Anterior cingulate cortex (tissue), 58 donors: ENCODE measurements around the gene ICAM1.

Source experiments
- DNase-seq, 58 donors: peaks; one replicate each; lab custom pipeline; 2025; lab: John Stamatoyannopoulos, UW

The ICAM1 gene

DNA sequence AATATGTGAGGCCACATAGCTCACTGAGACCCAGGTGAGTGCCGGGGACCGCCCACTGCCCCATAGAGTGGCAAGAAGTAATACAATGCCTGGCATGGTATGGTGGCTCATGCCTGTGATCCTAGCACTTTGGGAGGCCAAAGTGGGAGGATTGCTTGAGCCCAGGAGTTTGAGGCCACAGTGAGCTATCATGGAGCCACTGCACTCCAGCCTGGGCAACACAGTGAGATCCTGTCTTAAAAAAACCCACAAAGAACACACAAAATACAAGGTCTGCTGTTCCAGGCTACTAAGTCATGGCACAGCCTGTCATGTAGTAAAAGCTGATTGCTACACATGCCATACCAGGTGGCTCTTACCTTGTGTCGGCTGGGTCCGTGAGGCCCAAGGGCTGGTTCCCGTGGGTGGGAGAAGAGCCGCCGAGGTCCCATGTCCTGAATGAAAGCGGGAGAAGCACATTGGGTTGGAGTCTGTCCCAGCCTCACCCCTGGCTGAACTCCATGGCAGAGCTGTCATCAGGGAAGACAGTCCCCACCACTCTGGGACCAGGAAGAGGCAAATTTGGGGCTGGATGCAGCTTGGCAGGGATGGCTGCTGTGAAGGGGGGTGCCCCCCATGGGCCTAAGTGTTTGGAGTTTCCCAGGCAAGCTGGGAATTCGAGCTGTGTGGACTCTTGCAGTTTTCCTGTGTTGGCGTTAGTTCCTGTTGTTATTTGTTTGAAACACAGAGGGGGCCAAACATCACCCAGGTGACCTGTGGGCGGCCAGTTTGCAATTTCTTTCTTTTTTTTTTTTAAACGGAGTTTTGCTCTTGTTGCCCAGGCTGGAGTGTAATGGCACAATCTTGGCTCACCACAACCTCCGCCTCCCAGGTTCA, 48.1 kb downstream of the ICAM1 start:
- no peak for DNase-seq

DNA sequence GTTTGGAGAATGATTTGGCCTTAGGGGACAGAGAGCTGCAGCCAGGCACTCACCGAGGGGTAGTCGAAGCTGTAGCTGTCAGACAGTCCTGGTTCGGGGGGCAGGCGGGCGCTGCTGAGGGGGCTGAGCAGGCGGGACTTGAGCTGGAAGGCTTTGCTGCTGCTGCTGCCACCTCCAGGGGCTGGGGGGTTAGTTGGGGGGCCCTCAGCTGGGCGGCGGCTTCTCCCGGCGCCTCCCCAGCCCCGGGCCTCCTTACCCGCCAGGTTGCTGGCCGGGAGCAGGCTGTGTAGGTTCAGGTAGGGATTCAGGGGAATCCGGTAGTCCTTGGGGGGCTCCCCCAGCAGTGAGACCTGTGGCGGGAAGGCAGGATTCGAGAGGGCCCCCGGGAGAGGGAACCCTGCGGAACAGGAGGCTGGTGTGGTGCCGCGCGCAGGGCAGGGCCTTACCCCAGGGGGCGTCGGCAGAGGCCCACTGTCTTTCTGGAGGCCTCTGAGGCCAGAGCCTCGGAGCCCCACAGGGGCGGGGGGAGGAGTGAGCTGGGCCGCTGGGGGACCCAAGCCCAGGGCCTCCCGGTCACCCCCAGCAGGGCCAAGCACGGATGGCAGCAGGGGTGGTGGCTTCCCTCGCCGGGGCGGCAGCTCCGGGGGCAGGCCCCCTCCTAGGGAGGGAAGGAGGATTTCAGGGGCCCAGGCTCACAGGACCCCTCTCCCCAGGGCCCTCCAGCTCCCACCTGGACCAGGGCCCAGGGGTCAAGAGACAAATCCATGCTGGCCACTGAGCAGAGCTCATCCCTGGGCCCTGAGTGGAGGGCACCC, 49.9 kb downstream of the ICAM1 start:
- no peak for DNase-seq

DNA sequence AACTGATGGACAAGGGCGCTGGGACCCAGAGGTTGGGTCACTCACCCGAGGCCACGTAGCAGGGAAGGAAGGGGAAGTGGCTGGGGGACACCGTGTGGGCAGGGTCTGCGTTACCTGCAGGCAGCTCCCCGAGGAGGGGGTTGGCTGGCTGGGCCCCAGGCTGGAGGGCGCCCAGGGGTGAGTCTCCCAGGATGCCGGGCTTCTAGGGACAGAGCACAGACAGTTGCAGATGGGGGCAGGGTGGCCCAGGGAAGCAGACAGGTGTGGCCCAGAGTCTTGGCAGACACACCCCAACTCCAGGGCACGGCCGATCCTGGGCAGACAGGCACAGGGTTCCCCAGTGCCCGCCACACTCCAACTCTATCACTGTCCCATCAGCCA, 50.5 kb downstream of the ICAM1 start:
- no peak for DNase-seq

DNA sequence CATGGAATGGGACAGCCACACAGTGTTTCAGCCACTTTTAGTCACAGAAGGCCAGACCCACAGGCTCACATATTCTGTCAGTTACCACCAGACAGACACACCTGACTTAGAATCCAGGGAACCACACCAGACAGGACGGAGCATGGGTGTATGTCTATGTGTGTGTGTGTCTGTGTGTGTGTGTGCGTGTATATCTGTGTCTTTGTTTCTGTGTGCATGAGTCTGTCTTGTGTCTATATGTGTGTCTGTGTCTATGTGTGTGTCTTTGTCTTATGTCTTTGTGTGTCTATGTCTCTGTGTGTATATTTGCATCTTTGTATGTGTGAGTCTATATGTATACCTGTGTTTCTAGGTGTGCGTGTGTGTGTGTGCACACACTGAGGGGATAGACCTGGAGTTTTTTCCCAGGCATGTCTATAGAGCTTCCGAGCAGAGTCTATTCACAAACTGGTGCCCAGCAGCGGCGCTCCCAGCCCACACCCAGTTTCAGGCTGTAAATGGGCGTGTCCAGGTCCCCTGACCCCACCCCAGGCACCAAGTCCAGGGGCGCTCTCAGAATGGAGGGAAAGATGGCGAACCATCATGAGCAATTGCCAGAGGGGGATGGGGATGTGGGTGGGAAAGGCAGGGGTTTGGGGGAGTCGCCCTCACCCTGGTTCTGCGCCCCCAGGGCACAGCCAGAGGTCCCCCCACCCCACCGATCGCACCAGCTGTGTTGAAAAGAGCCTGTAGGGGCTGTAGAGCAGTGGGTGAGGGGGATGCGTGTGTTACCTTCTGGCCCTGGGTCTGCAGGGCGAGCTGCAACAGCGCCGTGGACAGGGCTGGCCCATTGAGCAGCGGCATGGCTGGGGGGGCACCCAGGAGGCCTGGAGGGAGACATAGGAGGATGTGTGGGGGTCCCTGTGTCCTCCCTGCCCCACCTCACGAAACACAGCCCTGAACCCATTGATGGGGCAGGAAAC, 51.2 kb downstream of the ICAM1 start:
- DNase-seq: no peak

DNA sequence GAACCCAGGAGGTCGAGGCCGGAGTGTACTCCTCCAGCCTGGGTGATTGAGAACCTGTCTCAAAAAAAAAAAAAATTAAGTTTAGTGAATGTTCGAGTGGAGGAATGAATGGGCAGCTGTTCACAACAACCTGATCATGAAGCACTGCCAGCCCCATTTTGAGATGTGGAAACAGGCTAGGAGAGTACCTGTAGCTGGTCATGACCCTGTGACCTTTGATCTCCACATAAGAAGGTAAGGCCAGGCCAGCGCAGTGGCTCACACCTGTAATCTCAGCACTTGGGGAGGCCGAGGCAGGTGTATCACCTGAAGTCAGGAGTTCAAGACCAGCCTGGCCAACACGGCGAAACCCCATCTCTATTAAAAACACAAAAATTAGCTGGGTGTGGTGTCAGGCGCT, 54.8 kb downstream of the ICAM1 start:
- no peak for DNase-seq

DNA sequence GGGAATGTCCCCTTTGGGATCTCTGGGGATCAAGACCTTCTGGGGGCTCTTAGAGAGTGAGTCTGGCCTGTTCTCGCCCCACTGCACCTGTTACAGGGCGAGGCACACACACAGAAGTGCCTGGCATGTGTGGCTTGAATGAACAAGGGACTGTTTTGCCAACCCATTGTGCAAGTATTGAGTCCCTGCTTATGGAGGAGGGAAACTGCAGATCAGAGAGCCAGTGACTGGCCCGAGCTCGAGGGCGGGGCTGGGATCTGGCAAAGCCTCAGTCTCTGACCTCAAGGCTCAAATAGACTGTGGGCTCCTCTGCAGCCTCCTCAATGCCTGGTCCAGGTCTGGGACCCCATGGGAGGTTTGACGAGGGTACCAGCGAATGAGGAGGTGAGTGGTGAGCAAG, 56.9 kb downstream of the ICAM1 start:
- no peak for DNase-seq

DNA sequence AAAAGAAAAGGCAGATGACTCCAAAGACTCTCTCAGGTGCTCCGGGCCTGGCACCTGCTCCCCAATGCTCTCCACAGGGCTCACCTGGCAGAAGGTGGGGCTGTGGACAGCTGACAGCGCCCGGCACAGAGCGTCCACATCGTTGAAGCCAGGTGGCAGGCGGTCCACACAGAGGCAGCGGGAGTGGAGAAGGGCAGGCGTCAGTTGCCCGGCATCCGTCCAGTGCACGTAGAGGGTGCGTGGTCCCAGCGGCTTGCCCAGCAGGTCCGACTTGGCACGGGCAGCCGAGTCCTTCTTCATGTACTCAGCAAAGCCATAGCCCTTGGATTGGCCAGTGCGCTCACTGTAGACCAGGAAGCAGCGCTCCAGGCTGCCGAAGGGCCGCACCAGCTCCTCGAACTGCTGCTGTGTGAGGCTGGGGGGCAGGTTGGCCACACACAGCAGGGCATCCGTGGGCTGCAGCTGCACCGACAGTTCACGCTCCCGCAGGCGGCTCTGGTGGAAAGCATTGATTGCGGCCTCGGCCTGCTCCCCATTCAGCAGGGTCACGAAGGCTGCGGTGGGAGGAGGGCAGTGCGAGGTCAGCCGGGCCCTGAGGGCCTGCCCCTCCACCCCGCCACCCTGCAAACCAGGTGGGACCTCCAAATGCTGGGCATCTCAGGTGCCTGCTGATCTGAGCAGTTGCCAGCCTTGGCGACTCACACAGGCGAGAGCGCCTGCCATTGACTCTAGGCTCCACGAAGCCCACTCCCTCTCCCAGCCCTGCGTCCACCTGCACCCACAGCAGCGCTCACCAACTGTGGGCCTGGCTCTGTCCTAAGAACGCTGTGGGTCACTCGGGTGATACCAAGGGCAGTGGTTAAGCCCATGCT, 57.9 kb downstream of the ICAM1 start:
- no peak for DNase-seq

DNA sequence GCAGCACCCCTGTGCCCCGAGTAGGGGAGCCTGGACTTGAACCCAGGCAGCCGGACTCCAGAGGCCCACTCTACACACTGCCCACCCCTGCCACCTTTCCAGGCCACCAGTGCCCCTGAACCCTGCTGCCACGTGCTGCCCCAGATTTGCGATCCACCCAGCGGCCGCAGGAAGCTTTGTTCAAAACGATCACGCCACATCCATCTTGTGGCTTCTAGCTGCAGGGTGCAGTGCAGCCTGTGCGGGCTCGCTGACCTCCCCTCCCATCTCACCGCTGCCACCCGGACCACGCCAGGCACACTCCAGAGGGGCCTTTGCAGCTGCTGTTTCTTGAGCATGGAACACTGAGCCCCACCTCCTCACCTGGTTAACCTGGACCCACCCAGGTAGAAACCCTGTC, 58.6 kb downstream of the ICAM1 start:
- DNase-seq: no peak

DNA sequence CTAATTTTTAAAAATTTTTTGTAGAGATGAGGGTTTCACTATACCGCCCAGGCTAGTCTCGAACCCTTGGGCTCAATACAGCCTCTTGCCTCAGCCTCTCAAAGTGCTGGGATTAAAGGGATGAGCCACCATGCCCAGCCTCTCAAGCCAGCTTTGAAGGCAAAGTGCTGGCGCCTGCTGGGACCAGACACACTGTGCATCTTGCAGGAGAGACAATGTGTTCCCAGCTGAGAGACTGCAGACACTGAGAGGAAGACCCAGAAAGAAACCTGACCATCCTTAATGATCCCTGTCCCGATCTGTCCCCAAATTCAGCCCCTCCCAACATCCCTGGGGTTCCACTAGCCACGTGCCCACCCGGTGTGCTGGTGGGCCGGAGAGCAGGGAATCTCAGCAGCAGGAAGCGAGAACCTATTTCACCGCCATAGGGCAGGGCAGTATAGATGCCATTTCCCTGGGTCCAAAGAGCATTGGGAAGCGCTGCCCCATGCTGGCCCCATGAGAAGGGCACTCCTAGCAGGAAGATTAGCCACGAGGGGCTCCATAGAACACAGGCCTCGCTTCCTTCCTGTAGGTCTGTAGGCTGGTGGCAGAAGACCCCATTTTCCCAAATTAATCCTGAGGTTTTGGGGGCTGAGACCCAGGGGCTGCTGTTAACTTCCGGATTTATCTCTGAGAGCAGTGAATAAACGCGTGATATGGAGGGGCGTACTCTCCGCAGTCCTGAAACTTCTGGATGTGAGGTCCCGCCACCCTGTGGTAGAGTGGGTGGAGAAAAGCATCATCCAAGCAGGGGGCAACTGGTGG, 61.4 kb downstream of the ICAM1 start:
- peak in 1 of 58 donors; percentile 5 for DNase-seq

DNA sequence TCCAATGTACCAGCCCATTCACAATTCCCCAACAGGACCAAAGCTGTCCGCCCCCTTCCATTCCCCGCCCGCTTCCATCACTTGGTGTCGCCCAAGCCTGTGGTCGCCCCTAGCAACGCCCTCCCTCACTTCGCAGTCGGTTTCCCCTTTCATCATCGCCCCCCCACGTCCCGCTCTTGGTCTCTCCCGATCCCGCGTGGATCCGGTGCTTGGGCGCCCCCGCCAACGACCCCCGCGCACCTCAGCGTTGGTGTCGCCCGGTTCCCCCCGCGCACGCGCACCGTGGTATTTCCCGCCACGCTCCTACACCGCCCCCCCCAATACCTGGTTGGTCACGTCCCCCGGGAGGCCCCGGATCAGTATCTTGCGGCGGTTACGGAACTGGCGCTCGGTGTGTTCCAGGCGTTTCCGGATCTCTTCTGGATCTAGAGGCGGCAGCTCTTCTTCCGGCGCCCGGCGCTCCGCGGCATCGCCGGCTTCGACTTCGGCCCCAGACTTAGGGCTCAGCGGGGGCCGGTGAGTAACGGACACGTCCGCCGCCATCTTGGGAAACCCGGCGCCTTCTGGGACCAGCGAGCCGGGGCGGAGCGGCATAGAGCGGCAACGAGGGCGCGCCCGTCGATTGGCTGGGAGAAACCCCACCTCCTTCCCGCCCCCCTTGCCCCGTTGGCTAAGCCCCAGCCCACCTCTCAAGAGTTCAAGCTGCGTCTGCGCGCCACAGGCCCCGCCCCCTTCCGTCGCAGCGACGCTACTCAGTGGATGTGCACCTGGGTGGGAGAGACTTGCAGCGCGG, 62.2 kb downstream of the ICAM1 start, which contains the start of gene RAVER1:
RAVER1 (minus strand) TSS at position 565 of the 793 bp plus-strand sequence; CDS start at position 543, 22 bp downstream.
- DNase-seq: peak; percentile 77 to 99 (median 95)

DNA sequence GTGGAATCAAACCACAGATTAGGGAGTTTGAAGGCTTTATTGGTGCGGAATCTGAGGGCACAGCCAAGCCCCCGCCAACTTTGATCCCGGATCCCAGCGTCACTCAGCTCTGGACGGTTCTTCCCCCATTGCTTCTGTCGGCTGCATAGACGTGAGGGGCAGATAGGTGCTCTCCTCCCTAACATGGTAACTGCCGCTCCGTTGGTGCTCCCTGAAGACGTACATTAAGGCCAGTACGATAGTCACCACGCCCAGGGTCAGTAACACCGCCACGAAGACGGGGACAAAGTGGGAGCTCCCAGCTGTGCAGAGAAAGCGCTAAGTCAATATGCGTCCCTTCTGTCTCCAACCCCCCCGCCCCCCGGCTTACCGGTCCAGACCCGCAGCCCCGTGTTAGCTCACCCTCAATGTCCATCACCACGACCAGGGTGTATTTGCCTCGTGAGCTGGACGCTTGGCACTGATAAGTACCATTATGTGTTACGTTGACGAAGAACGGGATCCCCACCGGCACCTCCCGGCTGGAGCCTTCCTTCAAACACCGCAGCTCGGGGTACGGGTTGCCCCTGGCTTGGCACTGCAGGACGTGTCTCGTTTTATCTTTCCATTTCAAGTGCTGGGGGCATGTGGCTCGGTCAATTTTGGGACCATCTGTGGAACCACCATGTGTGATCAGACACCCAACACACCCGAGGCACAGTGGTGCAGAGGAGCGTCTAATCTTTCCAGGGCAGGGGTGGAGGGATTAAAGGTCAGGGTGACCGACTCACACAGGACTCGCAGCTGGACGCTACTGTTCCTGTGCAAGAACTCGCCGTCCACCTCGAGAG, 63.1 kb downstream of the ICAM1 start:
- peak in 1 of 58 donors; percentile 50 for DNase-seq

DNA sequence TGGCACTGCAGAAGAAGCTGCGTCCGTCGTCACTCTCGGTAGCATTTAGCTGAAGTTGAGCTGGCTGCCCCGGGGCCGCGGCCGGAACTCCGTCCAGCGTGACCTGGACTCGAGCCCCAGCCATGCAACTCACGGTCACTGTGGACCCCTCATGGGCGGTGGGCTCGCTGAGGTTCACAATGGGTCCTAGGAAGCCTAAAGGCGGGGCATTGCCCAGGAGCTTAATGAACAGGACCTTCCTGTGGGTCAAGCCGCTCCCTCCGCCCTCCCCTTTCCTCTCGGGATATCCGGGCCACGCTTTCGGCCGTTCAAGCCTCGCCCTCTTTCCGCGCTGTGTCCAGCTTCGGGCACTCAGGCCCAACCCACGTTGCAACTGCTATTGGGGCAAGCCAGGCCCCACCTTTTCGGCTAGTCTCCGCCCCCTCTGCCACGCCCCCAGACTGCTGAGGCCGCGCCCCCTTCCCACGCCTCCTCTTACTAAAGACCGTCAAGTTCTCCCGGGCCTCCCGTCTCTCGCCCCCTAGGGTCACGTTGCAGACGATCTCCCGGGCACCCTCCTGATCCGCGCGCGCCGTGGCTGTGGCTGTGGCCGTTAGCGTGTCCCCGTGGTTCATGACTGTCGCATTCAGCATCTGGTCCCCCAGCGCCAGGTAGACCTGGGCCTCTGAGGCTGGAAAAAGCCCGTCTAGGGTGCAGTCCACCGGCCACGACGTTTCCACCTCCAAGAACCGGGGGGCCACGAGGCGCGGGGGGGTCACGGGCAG, 63.9 kb downstream of the ICAM1 start:
- DNase-seq: peak in 52 of 58 donors; percentile 8 to 82 (median 64)

DNA sequence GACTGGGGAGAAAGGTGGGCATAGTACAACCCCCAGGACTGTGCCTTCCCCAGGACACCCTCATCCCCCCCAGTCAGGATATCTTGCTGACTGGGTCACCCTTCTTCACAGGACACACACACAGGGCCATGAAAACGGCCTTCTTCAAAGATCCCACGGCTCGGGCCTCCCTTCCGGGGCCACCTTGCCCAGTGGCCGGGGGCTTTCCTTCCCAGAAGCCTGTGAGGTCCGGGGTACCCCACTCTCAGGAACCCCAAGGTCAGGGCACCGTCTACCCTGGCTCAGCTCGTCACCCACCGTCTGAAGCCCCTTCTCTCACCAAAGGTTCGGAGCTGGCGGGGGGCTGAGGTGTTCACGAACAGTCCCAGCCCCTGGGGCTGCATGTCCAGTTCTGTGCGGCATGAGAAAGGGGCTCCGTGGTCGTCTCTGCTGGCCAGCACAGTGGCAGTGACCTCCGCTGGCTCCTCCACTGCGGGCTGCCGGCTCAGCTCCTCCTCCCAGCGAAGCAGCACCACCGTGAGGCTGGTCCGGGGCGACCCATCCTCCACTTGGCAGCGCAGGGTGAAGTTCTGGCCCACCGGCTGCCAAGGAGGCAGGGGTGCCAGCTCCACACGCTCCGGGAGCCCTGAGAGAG, 64.5 kb downstream of the ICAM1 start:
- peak in 19 of 58 donors; percentile 0 to 54 (median 13) for DNase-seq
